Upper lobe of left lung (tissue), 4 donors: ENCODE data around the gene UBE2K.

Experiments
- POLR2A ChIP-seq, 4 donors: fragments of 450-650 bp; IDR thresholded peaks; one replicate each; pipeline ENCODE4 v1.5.1; 2016 to 2017; ENCODE audit warnings: antibody characterized with exemption in 4 of 4, mild to moderate bottlenecking in 2 of 4
- POLR2AphosphoS5 ChIP-seq, 2 donors: sonication (generic); formaldehyde crosslinking; IDR thresholded peaks; one replicate each; pipeline ENCODE4 v1.5.1; 2017; ENCODE audit warnings: antibody characterized with exemption in 2 of 2

GRCh38 chr4:39721788-39722187 lies 23.9 kb downstream of the UBE2K start:
- TF ChIP-seq POLR2A (IDR thresholded peaks at IDR 0.05), result no peak
- TF ChIP-seq POLR2AphosphoS5 (IDR thresholded peaks at IDR 0.05), result no peak
